Metanephros (tissue), 1 donor: ENCODE results near the gene SEPTIN7. TPM values are rescaled to one million over a fixed set of nuclear protein-coding genes. Genes with fewer than 3 reads are reported as not detected.

Experiments
- total RNA-seq: library from RNA; depleted of rRNA; stranded (reverse); fragments of >200 nt; gene quantifications from one replicate; pipeline ENCODE4 v1.2.3, GENCODE V29; 2014

The SEPTIN7 gene
- total RNA-seq = 157 TPM

GRCh38 chr7:35800718-35801391, at the start of gene SEPTIN7:
Gene SEPTIN7, plus strand, starts transcription at chr7:35801057. Its CDS starts 153 bp downstream, at chr7:35801210.

Other genes starting within 250 kb of the SEPTIN7 start
- 35.1 TPM for gene HERPUD2, start 105.9 kb upstream of the SEPTIN7 start, total RNA-seq